CD14-positive monocyte (primary cell): ENCODE measurements around the gene MAD1L1. TPM values are rescaled to one million over a fixed set of nuclear protein-coding genes. Genes with fewer than 3 reads are reported as not detected.
A peak's percentile ranks its signal among the peaks of the same experiment; 100 is the strongest.

ENCODE experiments used
- DNase-seq, 3 donors: peaks; one replicate each; pipeline ENCODE4 v3.0.0-alpha.2; 2011 to 2022
- H2AFZ ChIP-seq: 2 replicates; pipeline ENCODE4 v1.6.0; 2012; ENCODE audit warnings: mild to moderate bottlenecking, low read depth, low read length, inconsistent platforms; ENCODE audit not compliant: insufficient read depth, poor library complexity, severe bottlenecking
- H3K27ac ChIP-seq, 2 donors: 1 replicate in 1 of 2; 2 replicates in 1 of 2; pipeline ENCODE4 v1.5.1; 2012 to 2013; ENCODE audit warnings: low read length in 2 of 2, control low read depth in 1 of 2, inconsistent platforms in 1 of 2, low read depth in 1 of 2, mild to moderate bottlenecking in 1 of 2
- H3K27me3 ChIP-seq, 2 donors: one replicate each; pipeline versions ENCODE4 v1.6.0 to v1.6.1; 2011 to 2013; ENCODE audit warnings: low read length in 2 of 2; ENCODE audit not compliant: control insufficient read depth in 2 of 2, insufficient read depth in 2 of 2
- H3K36me3 ChIP-seq, 2 donors: replicated peaks in 1 of 2; 1 replicate in 1 of 2; 2 replicates in 1 of 2; pipeline versions ENCODE4 v1.5.1 to v1.6.1; 2012 to 2013; ENCODE audit warnings: low read length in 2 of 2, control low read depth in 1 of 2, inconsistent platforms in 1 of 2, mild to moderate bottlenecking in 1 of 2; ENCODE audit not compliant: insufficient read depth in 2 of 2, control insufficient read depth in 1 of 2
- H3K4me1 ChIP-seq, 2 donors: 1 replicate in 1 of 2; 2 replicates in 1 of 2; pipeline versions ENCODE4 v1.5.1 to v1.6.1; 2012 to 2013; ENCODE audit warnings: low read length in 2 of 2, control low read depth in 1 of 2, inconsistent platforms in 1 of 2, mild to moderate bottlenecking in 1 of 2, moderate library complexity in 1 of 2; ENCODE audit not compliant: insufficient read depth in 2 of 2, control insufficient read depth in 1 of 2
- H3K4me2 ChIP-seq: replicated peaks from 2 replicates; pipeline ENCODE3; 2012; ENCODE audit warnings: low read length, moderate library complexity, mild to moderate bottlenecking; ENCODE audit not compliant: poor library complexity, severe bottlenecking; ENCODE audit errors: extremely low read depth
- H3K4me3 ChIP-seq, 3 experiments: fragments of 200-600 bp in 1 of 3; sonication (generic) in 1 of 3; replicated peaks in 1 of 3; 1 replicate in 2 of 3; 2 replicates in 1 of 3; pipeline ENCODE4 v1.5.1; 2011 to 2013; ENCODE audit warnings: low read length in 3 of 3, mild to moderate bottlenecking in 3 of 3, control low read depth in 2 of 3, low read depth in 2 of 3, inconsistent platforms in 1 of 3, moderate library complexity in 1 of 3
- H3K79me2 ChIP-seq: 2 replicates; pipeline ENCODE4 v1.6.0; 2012; ENCODE audit warnings: mild to moderate bottlenecking, control low read depth, inconsistent platforms, low read length, moderate library complexity; ENCODE audit not compliant: insufficient read depth
- H3K9ac ChIP-seq: 2 replicates; pipeline ENCODE4 v1.6.0; 2017; ENCODE audit warnings: low read length, mild to moderate bottlenecking; ENCODE audit not compliant: insufficient read depth, poor library complexity, severe bottlenecking
- H3K9me3 ChIP-seq, 2 donors: replicated peaks in 1 of 2; 1 replicate in 1 of 2; 2 replicates in 1 of 2; pipeline versions ENCODE4 v1.5.1 to v1.6.1; 2012 to 2013; ENCODE audit warnings: low read length in 2 of 2, control low read depth in 1 of 2; ENCODE audit not compliant: control insufficient read depth in 1 of 2, insufficient read depth in 1 of 2
- H4K20me1 ChIP-seq: 2 replicates; pipeline ENCODE4 v1.6.0; 2012; ENCODE audit warnings: mild to moderate bottlenecking, low read length, control low read depth, moderate library complexity; ENCODE audit not compliant: insufficient read depth
- H3K27ac Mint-ChIP-seq, 7 donors: one replicate each; pipeline ENCODE4 v1.8.0; 2020; ENCODE audit warnings: mild to moderate bottlenecking in 7 of 7, mixed read lengths in 7 of 7, moderate library complexity in 6 of 7, inconsistent platforms in 2 of 7
- H3K27me3 Mint-ChIP-seq, 3 donors: one replicate each; pipeline ENCODE4 v1.8.0; 2021 to 2022; ENCODE audit warnings: low read depth in 3 of 3, mild to moderate bottlenecking in 3 of 3, mixed read lengths in 3 of 3, moderate library complexity in 3 of 3, inconsistent platforms in 1 of 3
- H3K36me3 Mint-ChIP-seq, 2 donors: one replicate each; pipeline ENCODE4 v1.8.0; 2020; ENCODE audit warnings: mixed read lengths in 2 of 2, inconsistent platforms in 1 of 2, mild to moderate bottlenecking in 1 of 2
- H3K4me1 Mint-ChIP-seq: one replicate; pipeline ENCODE4 v1.8.0; 2020; ENCODE audit warnings: mild to moderate bottlenecking, mixed read lengths
- H3K4me3 Mint-ChIP-seq, 2 donors: one replicate each; pipeline ENCODE4 v1.8.0; 2020; ENCODE audit warnings: mild to moderate bottlenecking in 2 of 2, mixed read lengths in 2 of 2, moderate library complexity in 1 of 2
- H3K9me3 Mint-ChIP-seq, 7 donors: one replicate each; pipeline ENCODE4 v1.8.0; 2020 to 2022; ENCODE audit warnings: mixed read lengths in 7 of 7, mild to moderate bottlenecking in 6 of 7, moderate library complexity in 6 of 7, inconsistent platforms in 2 of 7
- WGBS: methylation state at CpG from one replicate; pipeline ENCODE4 v1.1.5; 2013; ENCODE audit warnings: missing lambda C conversion rate; ENCODE audit not compliant: insufficient coverage; 5-methylcytosine and 5-hydroxymethylcytosine counted together
- intact Hi-C, 2 donors: fragments of 100-400 bp; cut with micrococcal nuclease; formaldehyde crosslinking; loops; one replicate each; pipeline versions ENCODE4 v1.15.0 to v1.15.1; 2023
- polyA plus RNA-seq, 3 donors: library from polyadenylated mRNA; depleted of rRNA in 1 of 3; unstranded in 2 of 3; stranded (reverse) in 1 of 3; fragments of 300-500 nt in 2 of 3; fragments of >200 nt in 1 of 3; fragmentation: Illumina TruSeq in 2 of 3; gene quantifications; 1 replicate in 2 of 3; 2 replicates in 1 of 3; pipeline ENCODE4 v1.2.3, GENCODE V29; 2012 to 2021
- TF ChIP-seq, protein P1 (sequence below): fragments of 200-600 bp; IDR thresholded peaks from one replicate; pipeline ENCODE4 v1.8.0; 2022; ENCODE audit warnings: antibody characterized with exemption, mild to moderate bottlenecking

Gene MAD1L1
- polyA plus RNA-seq, 3 donors, result 22.0 to 39.4 (median 33.2) TPM

DNA sequence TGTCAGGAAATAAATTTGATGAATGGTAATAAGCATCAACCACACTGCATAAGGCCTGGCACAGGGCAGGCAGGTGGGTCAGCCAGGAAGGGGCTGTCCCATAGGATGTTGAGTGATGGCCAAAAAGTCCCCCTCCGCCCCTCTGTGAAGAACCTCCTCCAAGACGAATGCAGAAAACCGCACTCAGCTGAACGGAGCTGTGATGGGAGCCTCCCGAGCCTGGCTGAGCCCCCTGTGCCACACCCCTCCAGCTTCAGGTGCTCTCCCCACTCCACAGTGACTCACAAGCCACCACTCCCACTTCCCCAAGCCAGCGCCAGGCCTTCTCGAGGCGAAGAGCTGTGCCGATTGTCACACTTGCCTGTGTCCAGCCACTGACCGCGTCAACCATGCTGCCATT, 184.2 kb downstream of the MAD1L1 start:
- H4K20me1 ChIP-seq, result no peaks in the 10 kb centered on the region
- peak overlapping the region in 2 of 7 donors; percentile 63 to 84 for H3K27ac Mint-ChIP-seq
- no peak overlapping the region for H3K4me3 ChIP-seq
- H3K9me3 ChIP-seq, result no peaks in the 10 kb centered on the region
- WGBS, result 94% methylated on average over 3 of the region's 11 CpGs
- no peak overlapping the region for H3K27ac ChIP-seq
- H2AFZ ChIP-seq, result no peak overlapping the region
- H3K4me1 Mint-ChIP-seq, result peaks cover 2% of the 10 kb centered on the region
- no peak overlapping the region for H3K9ac ChIP-seq
- DNase-seq, result no peak
- no peak overlapping the region for H3K4me3 Mint-ChIP-seq
- H3K4me1 ChIP-seq, result no peaks in the 10 kb centered on the region
- no peak overlapping the region for H3K4me2 ChIP-seq
- peaks cover 9 to 10% of the 10 kb centered on the region in 2 donors for H3K36me3 ChIP-seq
- peaks cover 0 to 10% (median 0%) of the 10 kb centered on the region in 7 donors for H3K9me3 Mint-ChIP-seq
- peaks cover 5 to 25% of the 10 kb centered on the region in 2 donors for H3K36me3 Mint-ChIP-seq
- peaks cover 0 to 2% (median 1%) of the 10 kb centered on the region in 3 donors for H3K27me3 Mint-ChIP-seq
- TF ChIP-seq, protein P1, sequence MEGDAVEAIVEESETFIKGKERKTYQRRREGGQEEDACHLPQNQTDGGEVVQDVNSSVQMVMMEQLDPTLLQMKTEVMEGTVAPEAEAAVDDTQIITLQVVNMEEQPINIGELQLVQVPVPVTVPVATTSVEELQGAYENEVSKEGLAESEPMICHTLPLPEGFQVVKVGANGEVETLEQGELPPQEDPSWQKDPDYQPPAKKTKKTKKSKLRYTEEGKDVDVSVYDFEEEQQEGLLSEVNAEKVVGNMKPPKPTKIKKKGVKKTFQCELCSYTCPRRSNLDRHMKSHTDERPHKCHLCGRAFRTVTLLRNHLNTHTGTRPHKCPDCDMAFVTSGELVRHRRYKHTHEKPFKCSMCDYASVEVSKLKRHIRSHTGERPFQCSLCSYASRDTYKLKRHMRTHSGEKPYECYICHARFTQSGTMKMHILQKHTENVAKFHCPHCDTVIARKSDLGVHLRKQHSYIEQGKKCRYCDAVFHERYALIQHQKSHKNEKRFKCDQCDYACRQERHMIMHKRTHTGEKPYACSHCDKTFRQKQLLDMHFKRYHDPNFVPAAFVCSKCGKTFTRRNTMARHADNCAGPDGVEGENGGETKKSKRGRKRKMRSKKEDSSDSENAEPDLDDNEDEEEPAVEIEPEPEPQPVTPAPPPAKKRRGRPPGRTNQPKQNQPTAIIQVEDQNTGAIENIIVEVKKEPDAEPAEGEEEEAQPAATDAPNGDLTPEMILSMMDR, result no peak
- intact Hi-C loops, result no loop called here
- no peaks in the 10 kb centered on the region for H3K27me3 ChIP-seq
- no peaks in the 10 kb centered on the region for H3K79me2 ChIP-seq

DNA sequence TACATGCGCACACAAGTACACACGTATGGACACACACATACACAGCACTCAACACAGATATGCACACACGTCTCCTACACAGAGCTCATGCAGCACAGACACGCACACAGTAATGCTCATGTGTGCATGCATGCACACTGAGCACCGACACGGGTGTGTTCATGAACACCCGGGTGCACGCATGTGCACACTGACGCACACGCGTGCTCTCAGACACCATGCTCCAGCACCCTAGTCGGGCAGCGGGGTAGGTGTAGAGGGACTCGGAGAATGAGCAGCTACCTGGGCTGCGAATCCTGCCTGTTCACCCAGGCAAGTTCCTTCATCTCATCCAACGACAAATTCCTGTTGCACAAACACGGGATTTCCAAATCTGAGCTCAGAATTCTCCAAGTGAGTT, 184.7 kb downstream of the MAD1L1 start:
- DNase-seq, result peak in 1 of 3 donors; percentile 20
- TF ChIP-seq, protein P1, result no peak
- no peak overlapping the region for H2AFZ ChIP-seq
- over 99% methylated on average over 13 of the region's 17 CpGs for WGBS
- Mint-ChIP-seq H3K4me1 (peaks cover 2% of the 10 kb centered on the region), H3K27ac (peak overlapping the region in 3 of 7 donors; percentile 6 to 21 (median 15)), H3K9me3 (peaks cover 0 to 10% (median 0%) of the 10 kb centered on the region in 7 donors), H3K27me3 (peaks cover 0 to 2% (median 1%) of the 10 kb centered on the region in 3 donors), H3K36me3 (peaks cover 7 to 26% of the 10 kb centered on the region in 2 donors), H3K4me3 (no peak overlapping the region)
- peaks cover 0 to 2% of the 10 kb centered on the region in 2 donors for H3K9me3 ChIP-seq
- no peak overlapping the region for H3K27ac ChIP-seq
- no peaks in the 10 kb centered on the region for H4K20me1 ChIP-seq
- H3K36me3 ChIP-seq, result peaks cover 10 to 15% of the 10 kb centered on the region in 2 donors
- intact Hi-C loops, result no loop called here
- H3K79me2 ChIP-seq, result no peaks in the 10 kb centered on the region
- no peaks in the 10 kb centered on the region for H3K4me1 ChIP-seq
- H3K4me3 ChIP-seq, result no peak overlapping the region
- no peak overlapping the region for H3K9ac ChIP-seq
- no peak overlapping the region for H3K4me2 ChIP-seq
- no peaks in the 10 kb centered on the region for H3K27me3 ChIP-seq
